OCI-LY7 (cell line): ENCODE data around the gene FAM76B. TPM values are rescaled to one million over a fixed set of nuclear protein-coding genes. Genes with fewer than 3 reads are reported as not detected.

Experiments used
- BruUV-seq: library from RNA; stranded (reverse); fragments of 400-500 nt; replicated peaks from 2 replicates; lab custom pipeline; 2021; lab: Mats Ljungman, UMichigan
- CTCF ChIA-PET: fragments of 300-600 bp; sonication (Branson Sonifier 250); formaldehyde crosslinking; loops from one replicate; lab custom pipeline; 2022; ENCODE audit warnings: antibody characterized with exemption; ENCODE audit not compliant: unreplicated experiment; lab: Charles Lee
- POLR2A ChIA-PET: fragments of 300-600 bp; sonication (Branson Sonifier 250); formaldehyde crosslinking; loops from one replicate; lab custom pipeline; 2022; ENCODE audit warnings: antibody characterized with exemption; lab: Charles Lee
- DNase-seq: peaks from one replicate; pipeline ENCODE4 v3.0.0-alpha.2; 2015; ENCODE audit warnings: low spot score
- H2AFZ ChIP-seq: fragments of 200-600 bp; sonication (generic), shearing (Covaris generic); 2 replicates; pipeline ENCODE4 v1.6.1; 2014; ENCODE audit warnings: mild to moderate bottlenecking, antibody characterized with exemption, low read length, moderate library complexity
- H3K27ac ChIP-seq: fragments of 200-600 bp; sonication (generic); 2 replicates; pipeline ENCODE4 v1.5.1; 2014; ENCODE audit warnings: mixed run types, low read depth, mild to moderate bottlenecking, moderate library complexity, low read length, inconsistent platforms; ENCODE audit not compliant: poor library complexity, severe bottlenecking
- H3K36me3 ChIP-seq: fragments of 200-600 bp; sonication (generic); 2 replicates; pipeline ENCODE4 v1.6.1; 2014; ENCODE audit warnings: mild to moderate bottlenecking, antibody characterized with exemption, low read length, moderate library complexity, mixed read lengths; ENCODE audit not compliant: insufficient read depth
- H3K4me1 ChIP-seq: fragments of 200-600 bp; sonication (generic); 2 replicates; pipeline ENCODE4 v1.5.1; 2014; ENCODE audit warnings: mild to moderate bottlenecking, low read length; ENCODE audit not compliant: insufficient read depth, poor library complexity, severe bottlenecking
- H3K4me2 ChIP-seq: fragments of 200-600 bp; sonication (generic); 2 replicates; pipeline ENCODE4 v1.6.1; 2014; ENCODE audit warnings: mild to moderate bottlenecking, low read length
- H3K4me3 ChIP-seq: fragments of 200-600 bp; sonication (generic); 2 replicates; pipeline ENCODE4 v1.5.1; 2014; ENCODE audit warnings: mild to moderate bottlenecking, low read depth, low read length; ENCODE audit not compliant: poor library complexity, severe bottlenecking
- H3K79me2 ChIP-seq: fragments of 200-600 bp; sonication (generic); 2 replicates; pipeline ENCODE4 v1.6.1; 2016; ENCODE audit warnings: low read depth, mild to moderate bottlenecking, low read length, moderate library complexity, mixed read lengths; ENCODE audit not compliant: insufficient read depth
- H3K9me2 ChIP-seq: fragments of 200-600 bp; sonication (generic); 2 replicates; pipeline ENCODE4 v1.6.1; 2016; ENCODE audit warnings: mild to moderate bottlenecking, low read length, mixed read lengths; ENCODE audit not compliant: insufficient read depth
- H3K9me3 ChIP-seq: fragments of 200-600 bp; sonication (generic); 2 replicates; pipeline ENCODE4 v1.6.1; 2014; ENCODE audit warnings: mild to moderate bottlenecking, mixed run types, low read length, mixed read lengths
- H4K20me1 ChIP-seq: fragments of 200-600 bp; sonication (generic); 2 replicates; pipeline ENCODE4 v1.6.1; 2014; ENCODE audit warnings: mild to moderate bottlenecking, antibody characterized with exemption, low read length, moderate library complexity, mixed read lengths; ENCODE audit not compliant: insufficient read depth
- EZH2phosphoT487 ChIP-seq: fragments of 200-600 bp; sonication (generic); IDR thresholded peaks from 2 replicates; pipeline ENCODE4 v1.6.1; 2018; ENCODE audit warnings: low read depth, borderline replicate concordance, mild to moderate bottlenecking, mixed run types, antibody characterized with exemption, low read length, moderate library complexity, mixed read lengths
- intact Hi-C: fragments of 100-400 bp; cut with micrococcal nuclease; formaldehyde crosslinking; loops from one replicate; pipeline ENCODE4 v1.10.0; 2022; ENCODE audit not compliant: unreplicated experiment
- total RNA-seq, 2 experiments: library from RNA; depleted of rRNA in 1 of 2; stranded (reverse); fragments of >200 nt in 1 of 2; shearing (Covaris generic) in 1 of 2; gene quantifications; 2 replicates each; pipeline ENCODE4 v1.2.3, GENCODE V29; 2014 to 2022
- TF ChIP-seq, protein P1 (sequence below): fragments of 200-600 bp; sonication (generic); conservative IDR thresholded peaks from 2 replicates; pipeline ENCODE4 v1.5.1; 2014; ENCODE audit warnings: mild to moderate bottlenecking, antibody characterized with exemption, low read length, moderate library complexity, mixed read lengths

FAM76B gene
- total RNA-seq, 2 experiments from 2014 or later, result 40.9 to 53.7 TPM

GRCh38 chr11:95790933-95791708 is 1.5 kb upstream of the FAM76B start:
- POLR2A ChIA-PET, result interaction anchor here (0.5 to 4.1 kb wide), 10 partner anchors 11 to 932 kb away, joined by 3 to 30 read pairs (median 4); partner anchors contain the start of genes CCDC82, MAML2 and SRSF8

GRCh38 chr11:95790123-95790932 is 746 bp upstream of the FAM76B start, which contains the start of gene CEP57:
CEP57 (plus strand) TSS chr11:95790498; CDS start chr11:95790699, 201 bp downstream.
- Histone ChIP-seq H2AFZ (peak within 1 kb of the TSS; percentile 42), H3K4me3 (peak within 1 kb of the TSS; percentile 83), H3K79me2 (peaks cover 76% of the 10 kb centered on the region), H3K27ac (peak within 1 kb of the TSS; percentile 94), H3K4me1 (peaks cover 28% of the 10 kb centered on the region), H3K9me3 (no peaks in the 10 kb centered on the region), H4K20me1 (peaks cover 47% of the 10 kb centered on the region), H3K36me3 (peaks cover 29% of the 10 kb centered on the region), H3K4me2 (peak within 1 kb of the TSS; percentile 92), H3K9me2 (no peaks in the 10 kb centered on the region)
- peak; percentile 98 for DNase-seq
- BruUV-seq, result no TSS peak
- intact Hi-C loops, result loop anchor here (5.0 to 10.0 kb wide), 3 partner anchors 424 to 597 kb away; partner anchors contain the start of gene CCDC82
- ChIA-PET POLR2A (interaction anchor here (0.5 to 4.1 kb wide), 14 partner anchors 11 to 815 kb away, joined by 3 to 30 read pairs (median 3); partner anchors contain the start of genes CCDC82, MAML2 and SRSF8), CTCF (interaction anchor here (0.7 kb wide), 1 partner anchor 699 kb away, joined by 3 read pairs; no protein-coding TSS in a partner anchor)
- TF ChIP-seq, protein P1, sequence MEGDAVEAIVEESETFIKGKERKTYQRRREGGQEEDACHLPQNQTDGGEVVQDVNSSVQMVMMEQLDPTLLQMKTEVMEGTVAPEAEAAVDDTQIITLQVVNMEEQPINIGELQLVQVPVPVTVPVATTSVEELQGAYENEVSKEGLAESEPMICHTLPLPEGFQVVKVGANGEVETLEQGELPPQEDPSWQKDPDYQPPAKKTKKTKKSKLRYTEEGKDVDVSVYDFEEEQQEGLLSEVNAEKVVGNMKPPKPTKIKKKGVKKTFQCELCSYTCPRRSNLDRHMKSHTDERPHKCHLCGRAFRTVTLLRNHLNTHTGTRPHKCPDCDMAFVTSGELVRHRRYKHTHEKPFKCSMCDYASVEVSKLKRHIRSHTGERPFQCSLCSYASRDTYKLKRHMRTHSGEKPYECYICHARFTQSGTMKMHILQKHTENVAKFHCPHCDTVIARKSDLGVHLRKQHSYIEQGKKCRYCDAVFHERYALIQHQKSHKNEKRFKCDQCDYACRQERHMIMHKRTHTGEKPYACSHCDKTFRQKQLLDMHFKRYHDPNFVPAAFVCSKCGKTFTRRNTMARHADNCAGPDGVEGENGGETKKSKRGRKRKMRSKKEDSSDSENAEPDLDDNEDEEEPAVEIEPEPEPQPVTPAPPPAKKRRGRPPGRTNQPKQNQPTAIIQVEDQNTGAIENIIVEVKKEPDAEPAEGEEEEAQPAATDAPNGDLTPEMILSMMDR, result no peak
- TF ChIP-seq EZH2phosphoT487, result no peak

More at GRCh38 chr11:95790933-95791708, 1.5 kb upstream of the FAM76B start:
- Histone ChIP-seq H3K4me2 (peak overlapping the region; percentile 92), H4K20me1 (peaks cover 45% of the 10 kb centered on the region), H3K4me1 (peaks cover 28% of the 10 kb centered on the region), H3K79me2 (peaks cover 77% of the 10 kb centered on the region), H3K9me3 (no peaks in the 10 kb centered on the region), H2AFZ (peak overlapping the region; percentile 42), H3K4me3 (peak overlapping the region; percentile 83), H3K36me3 (peaks cover 28% of the 10 kb centered on the region), H3K9me2 (no peaks in the 10 kb centered on the region), H3K27ac (peak overlapping the region; percentile 94)
- CTCF ChIA-PET, result interaction anchor here (0.7 kb wide), 1 partner anchor 700 kb away, joined by 3 read pairs; no protein-coding TSS in a partner anchor
- peak; percentile 71 for DNase-seq
- BruUV-seq, result TSS peak; percentile 48
- intact Hi-C loops, result loop anchor here (5.0 to 10.0 kb wide), 3 partner anchors 424 to 596 kb away; partner anchors contain the start of gene CCDC82
- no peak for TF ChIP-seq EZH2phosphoT487
- TF ChIP-seq, protein P1, result no peak
